HepG2 (cell line): ENCODE results near the gene PPP2R2C. TPM values are rescaled to one million over a fixed set of nuclear protein-coding genes. Genes with fewer than 3 reads are reported as not detected.

Experiments used
- ARNT2 ChIP-seq: sonication (generic); formaldehyde crosslinking; IDR thresholded peaks from 2 replicates; pipeline ENCODE4 v1.8.0; 2022; ENCODE audit warnings: mild to moderate bottlenecking, low read depth, missing genetic modification reagents, moderate library complexity
- ATM ChIP-seq: fragments of 450-650 bp; IDR thresholded peaks from 2 replicates; pipeline ENCODE4 v1.7.1; 2017; ENCODE audit warnings: mild to moderate bottlenecking, borderline replicate concordance
- CENPT ChIP-seq: sonication (generic); formaldehyde crosslinking; IDR thresholded peaks from 2 replicates; pipeline ENCODE4 v1.8.0; 2022; ENCODE audit warnings: low read depth, mild to moderate bottlenecking, moderate library complexity, missing genetic modification reagents
- CREM ChIP-seq, 2 experiments: sonication (generic) in 1 of 2; formaldehyde crosslinking in 1 of 2; IDR thresholded peaks; 2 replicates each; pipeline versions ENCODE4 v1.4.0 to v1.6.1; 2016 to 2020; ENCODE audit warnings: antibody characterized with exemption in 1 of 2, mild to moderate bottlenecking in 1 of 2, missing genetic modification reagents in 1 of 2
- FOXO1 ChIP-seq: sonication (generic); formaldehyde crosslinking; IDR thresholded peaks from 2 replicates; pipeline ENCODE4 v1.4.0; 2020; ENCODE audit warnings: missing genetic modification reagents
- KDM3A ChIP-seq: IDR thresholded peaks from 2 replicates; pipeline ENCODE4 v1.6.1; 2018; ENCODE audit warnings: low read depth, missing compliant biosample characterization
- KDM5A ChIP-seq: fragments of 200-600 bp; sonication (generic); IDR thresholded peaks from 2 replicates; pipeline ENCODE4 v1.7.0; 2018; ENCODE audit warnings: antibody characterized with exemption, mild to moderate bottlenecking, low read length, borderline replicate concordance
- MED13 ChIP-seq: sonication (generic); formaldehyde crosslinking; IDR thresholded peaks from 2 replicates; pipeline ENCODE4 v1.5.0; 2020; ENCODE audit warnings: missing genetic modification reagents
- MIXL1 ChIP-seq: IDR thresholded peaks from 2 replicates; pipeline ENCODE4 v1.6.1; 2016
- MYC ChIP-seq: sonication (generic); formaldehyde crosslinking; IDR thresholded peaks from 2 replicates; pipeline ENCODE4 v1.9.0; 2021; ENCODE audit warnings: missing genetic modification reagents, borderline replicate concordance
- NFE2L2 ChIP-seq: fragments of 150-350 bp; IDR thresholded peaks from 2 replicates; pipeline ENCODE4 v1.6.1; 2014; ENCODE audit warnings: low read length
- NR1H2 ChIP-seq: sonication (generic); formaldehyde crosslinking; IDR thresholded peaks from 2 replicates; pipeline ENCODE4 v1.8.1; 2022; ENCODE audit warnings: low read depth, missing genetic modification reagents, borderline replicate concordance
- PHF8 ChIP-seq: sonication (generic); formaldehyde crosslinking; IDR thresholded peaks from 2 replicates; pipeline ENCODE4 v1.5.0; 2020; ENCODE audit warnings: missing genetic modification reagents
- RARG ChIP-seq: sonication (generic); formaldehyde crosslinking; IDR thresholded peaks from 2 replicates; pipeline ENCODE4 v1.4.0; 2020; ENCODE audit warnings: low read depth, mild to moderate bottlenecking, missing genetic modification reagents
- SALL1 ChIP-seq: sonication (generic); formaldehyde crosslinking; IDR thresholded peaks from 2 replicates; pipeline ENCODE4 v1.8.0; 2022; ENCODE audit warnings: mild to moderate bottlenecking, missing genetic modification reagents
- TARDBP ChIP-seq: sonication (generic); formaldehyde crosslinking; IDR thresholded peaks from 2 replicates; pipeline ENCODE4 v1.8.0; 2022; ENCODE audit warnings: mild to moderate bottlenecking, missing genetic modification reagents
- TBL1XR1 ChIP-seq: fragments of 150-350 bp; IDR thresholded peaks from 2 replicates; pipeline ENCODE4 v1.6.1; 2014; ENCODE audit warnings: borderline replicate concordance, low read length; ENCODE audit not compliant: partially characterized antibody
- TCF7 ChIP-seq: sonication (generic); IDR thresholded peaks from 2 replicates; pipeline ENCODE4 v1.6.1; 2016; ENCODE audit warnings: antibody characterized with exemption, low read depth
- ZNF232 ChIP-seq: sonication (generic); formaldehyde crosslinking; IDR thresholded peaks from 2 replicates; pipeline ENCODE4 v1.4.0; 2020; ENCODE audit warnings: missing genetic modification reagents, borderline replicate concordance
- ZNF292 ChIP-seq: sonication (generic); formaldehyde crosslinking; IDR thresholded peaks from 2 replicates; pipeline ENCODE4 v1.8.1; 2022; ENCODE audit warnings: mild to moderate bottlenecking, low read depth, missing genetic modification reagents, borderline replicate concordance
- ZNF326 ChIP-seq: sonication (generic); formaldehyde crosslinking; IDR thresholded peaks from 2 replicates; pipeline ENCODE4 v1.4.0; 2020; ENCODE audit warnings: missing genetic modification reagents, borderline replicate concordance
- ZNF558 ChIP-seq: sonication (generic); formaldehyde crosslinking; IDR thresholded peaks from 2 replicates; pipeline ENCODE4 v1.9.0; 2022; ENCODE audit warnings: mild to moderate bottlenecking, missing genetic modification reagents, borderline replicate concordance
- ZNF589 ChIP-seq: sonication (generic); formaldehyde crosslinking; conservative IDR thresholded peaks from 2 replicates; pipeline ENCODE4 v1.8.0; 2022; ENCODE audit warnings: mild to moderate bottlenecking, moderate library complexity, missing genetic modification reagents
- polyA plus RNA-seq, 8 experiments: library from polyadenylated mRNA; depleted of rRNA in 3 of 8; stranded (reverse) in 7 of 8; unstranded in 1 of 8; fragments of >200 nt; fragmentation: Illumina TruSeq in 4 of 8; extraction: Trizol in 4 of 8; gene quantifications; 2 replicates each; pipeline versions ENCODE4 v1.2.1 to v1.2.3, GENCODE V29; 2011 to 2016; ENCODE audit warnings: low read depth in 4 of 8, missing spikeins in 1 of 8, mixed read lengths in 1 of 8; ENCODE audit not compliant: insufficient read depth in 1 of 8
- total RNA-seq, 5 experiments: library from RNA; depleted of rRNA; stranded (reverse); fragments of >200 nt; fragmentation: Illumina TruSeq; extraction: Trizol; gene quantifications; 2 replicates each; pipeline ENCODE4 v1.2.3, GENCODE V29; 2016; ENCODE audit warnings: low read depth in 1 of 5
- TF ChIP-seq, protein P1 (sequence below): sonication (generic); formaldehyde crosslinking; IDR thresholded peaks from 2 replicates; pipeline ENCODE4 v1.9.0; 2021; ENCODE audit warnings: missing genetic modification reagents, mild to moderate bottlenecking, borderline replicate concordance
- TF ChIP-seq, protein P2 (sequence below): sonication (generic); formaldehyde crosslinking; IDR thresholded peaks from 2 replicates; pipeline ENCODE4 v1.4.0; 2020; ENCODE audit warnings: mild to moderate bottlenecking, missing genetic modification reagents
- TF ChIP-seq, protein P3 (sequence below): sonication (generic); formaldehyde crosslinking; IDR thresholded peaks from 2 replicates; pipeline ENCODE4 v1.4.0; 2020; ENCODE audit warnings: missing genetic modification reagents, low read depth, mild to moderate bottlenecking, borderline replicate concordance

The PPP2R2C gene
- total and polyA plus RNA-seq, 2 of the 13 experiments (the other 11 are each of a cell fraction or from before 2014, with no cell fraction given), result 0.60 to 8.6 TPM

DNA sequence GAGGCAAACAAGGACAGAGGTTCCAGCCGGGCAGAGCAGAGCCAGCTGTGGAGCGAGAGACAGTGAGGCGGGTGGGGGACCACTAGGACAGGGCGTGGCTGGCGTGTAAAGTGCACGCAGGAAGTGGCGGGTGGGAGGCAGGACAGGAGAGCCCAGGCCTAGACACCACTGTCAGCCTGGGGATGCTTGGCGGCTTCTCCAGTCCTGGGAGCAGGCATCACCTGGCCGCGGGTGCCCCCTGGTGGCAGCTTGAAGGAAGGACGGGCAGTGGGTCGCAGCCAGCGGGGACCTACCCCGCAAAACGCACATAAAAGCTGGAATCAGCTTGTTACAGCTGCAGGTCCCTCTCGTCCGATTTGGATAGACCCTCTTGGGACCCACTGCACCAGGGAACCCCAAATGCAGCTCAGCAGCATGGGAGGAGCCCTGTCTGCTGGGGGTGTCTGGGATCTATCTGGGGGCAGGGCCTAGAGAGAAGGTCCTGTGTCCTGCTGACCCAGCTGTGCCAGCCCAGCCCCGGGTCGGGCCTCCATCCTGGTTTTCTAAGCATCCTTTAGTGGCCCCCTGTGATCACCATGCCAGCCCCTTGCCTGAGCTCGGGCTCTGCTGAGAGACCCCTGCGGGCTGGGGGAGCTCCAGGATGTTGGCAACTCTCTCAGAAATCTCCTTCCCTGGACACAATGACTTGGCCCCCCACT, 145.0 kb downstream of the PPP2R2C start (continued):
- TF ChIP-seq, protein P1, sequence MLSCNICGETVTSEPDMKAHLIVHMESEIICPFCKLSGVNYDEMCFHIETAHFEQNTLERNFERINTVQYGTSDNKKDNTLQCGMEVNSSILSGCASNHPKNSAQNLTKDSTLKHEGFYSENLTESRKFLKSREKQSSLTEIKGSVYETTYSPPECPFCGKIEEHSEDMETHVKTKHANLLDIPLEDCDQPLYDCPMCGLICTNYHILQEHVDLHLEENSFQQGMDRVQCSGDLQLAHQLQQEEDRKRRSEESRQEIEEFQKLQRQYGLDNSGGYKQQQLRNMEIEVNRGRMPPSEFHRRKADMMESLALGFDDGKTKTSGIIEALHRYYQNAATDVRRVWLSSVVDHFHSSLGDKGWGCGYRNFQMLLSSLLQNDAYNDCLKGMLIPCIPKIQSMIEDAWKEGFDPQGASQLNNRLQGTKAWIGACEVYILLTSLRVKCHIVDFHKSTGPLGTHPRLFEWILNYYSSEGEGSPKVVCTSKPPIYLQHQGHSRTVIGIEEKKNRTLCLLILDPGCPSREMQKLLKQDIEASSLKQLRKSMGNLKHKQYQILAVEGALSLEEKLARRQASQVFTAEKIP (CRISPR knock-in tag), result no peak
- no peak for TF ChIP-seq CREM (IDR thresholded peaks at IDR 0.05)
- TF ChIP-seq CREM (CRISPR knock-in tag; IDR thresholded peaks at IDR 0.05), result no peak
- TF ChIP-seq TBL1XR1, result no peak
- no peak for TF ChIP-seq ZNF326 (CRISPR knock-in tag)
- no peak for TF ChIP-seq ZNF589 (CRISPR knock-in tag)
- no peak for TF ChIP-seq ARNT2
- TF ChIP-seq KDM5A, result no peak
- no peak for TF ChIP-seq ZNF558 (CRISPR knock-in tag)
- peak; percentile 33; the same call in 1 of the 2 replicates for TF ChIP-seq TARDBP (CRISPR knock-in tag)
- TF ChIP-seq CENPT (CRISPR knock-in tag), result no peak
- TF ChIP-seq RARG (CRISPR knock-in tag), result no peak
- no peak for TF ChIP-seq PHF8 (CRISPR knock-in tag)
- 0 out of 2 replicates have a peak, but pooled peaks have one; percentile 18 for TF ChIP-seq FOXO1 (CRISPR knock-in tag)
- no peak for TF ChIP-seq MYC (CRISPR knock-in tag)
- 0 out of 2 replicates have a peak, but pooled peaks have one; percentile 26 for TF ChIP-seq ZNF232 (CRISPR knock-in tag)
- peak; percentile 44; the same call in 1 of the 2 replicates for TF ChIP-seq ZNF292 (CRISPR knock-in tag)
- TF ChIP-seq KDM3A (CRISPR knock-in tag), result no peak; the same call in 1 of the 2 replicates
- peak; percentile 50; the same call in 1 of the 2 replicates for TF ChIP-seq SALL1 (CRISPR knock-in tag)
- TF ChIP-seq NFE2L2, result no peak
- no peak for TF ChIP-seq ATM
- no peak for TF ChIP-seq MIXL1 (CRISPR knock-in tag)
- no peak for TF ChIP-seq NR1H2 (CRISPR knock-in tag)
- TF ChIP-seq, protein P2, sequence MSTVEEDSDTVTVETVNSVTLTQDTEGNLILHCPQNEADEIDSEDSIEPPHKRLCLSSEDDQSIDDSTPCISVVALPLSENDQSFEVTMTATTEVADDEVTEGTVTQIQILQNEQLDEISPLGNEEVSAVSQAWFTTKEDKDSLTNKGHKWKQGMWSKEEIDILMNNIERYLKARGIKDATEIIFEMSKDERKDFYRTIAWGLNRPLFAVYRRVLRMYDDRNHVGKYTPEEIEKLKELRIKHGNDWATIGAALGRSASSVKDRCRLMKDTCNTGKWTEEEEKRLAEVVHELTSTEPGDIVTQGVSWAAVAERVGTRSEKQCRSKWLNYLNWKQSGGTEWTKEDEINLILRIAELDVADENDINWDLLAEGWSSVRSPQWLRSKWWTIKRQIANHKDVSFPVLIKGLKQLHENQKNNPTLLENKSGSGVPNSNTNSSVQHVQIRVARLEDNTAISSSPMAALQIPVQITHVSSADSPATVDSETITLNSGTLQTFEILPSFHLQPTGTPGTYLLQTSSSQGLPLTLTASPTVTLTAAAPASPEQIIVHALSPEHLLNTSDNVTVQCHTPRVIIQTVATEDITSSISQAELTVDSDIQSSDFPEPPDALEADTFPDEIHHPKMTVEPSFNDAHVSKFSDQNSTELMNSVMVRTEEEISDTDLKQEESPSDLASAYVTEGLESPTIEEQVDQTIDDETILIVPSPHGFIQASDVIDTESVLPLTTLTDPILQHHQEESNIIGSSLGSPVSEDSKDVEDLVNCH (CRISPR knock-in tag), result no peak
- 0 out of 2 replicates have a peak, but pooled peaks have one; percentile 33 for TF ChIP-seq MED13 (CRISPR knock-in tag)
- TF ChIP-seq TCF7, result no peak
- TF ChIP-seq, protein P3, sequence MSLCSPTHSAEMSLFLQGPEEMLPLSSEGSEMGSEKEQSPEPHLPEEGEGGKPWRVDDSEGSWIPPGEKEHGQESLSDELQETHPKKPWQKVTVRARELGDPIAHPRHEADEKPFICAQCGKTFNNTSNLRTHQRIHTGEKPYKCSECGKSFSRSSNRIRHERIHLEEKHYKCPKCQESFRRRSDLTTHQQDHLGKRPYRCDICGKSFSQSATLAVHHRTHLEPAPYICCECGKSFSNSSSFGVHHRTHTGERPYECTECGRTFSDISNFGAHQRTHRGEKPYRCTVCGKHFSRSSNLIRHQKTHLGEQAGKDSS (CRISPR knock-in tag), result peak; percentile 66; the same call in 1 of the 2 replicates
